HG03571 (cell line): ENCODE data around the gene ZNF83.
"Not testable (repeated sequence)": the region's sequence is repeated elsewhere in the genome, so short reads cannot be mapped to it uniquely, and the experiment has no call there.

Experiments used
- ATAC-seq: cut with Tn5 transposase; IDR thresholded peaks from one replicate; pipeline ENCODE4 v1.9.1; 2021; ENCODE audit not compliant: unreplicated experiment

The ZNF83 gene

GRCh38 chr19:52637718-52638585 lies at the start of gene ZNF83:
ZNF83 (minus strand) TSS chr19:52638355.
- ATAC-seq = peak; percentile 86

- ATAC-seq = no peak
Measured at GRCh38 chr19:52687684-52688083, 49.5 kb upstream of the ZNF83 start.

GRCh38 chr19:52685811-52686210 lies 47.7 kb upstream of the ZNF83 start:
- ATAC-seq = no peak

GRCh38 chr19:52681216-52681615 lies 43.1 kb upstream of the ZNF83 start:
- ATAC-seq = not testable (repeated sequence)

GRCh38 chr19:52679598-52679997 lies 41.4 kb upstream of the ZNF83 start:
- no peak for ATAC-seq

- not testable (repeated sequence) for ATAC-seq
Measured at GRCh38 chr19:52675239-52675638, 37.1 kb upstream of the ZNF83 start.

- ATAC-seq = no peak
Measured at GRCh38 chr19:52673014-52673413, 34.9 kb upstream of the ZNF83 start.

- ATAC-seq = no peak
Measured at GRCh38 chr19:52670046-52670445, 31.9 kb upstream of the ZNF83 start.

GRCh38 chr19:52669586-52669985 lies 31.4 kb upstream of the ZNF83 start:
- no peak for ATAC-seq

- no peak for ATAC-seq
Measured at GRCh38 chr19:52667972-52668371, 29.8 kb upstream of the ZNF83 start.

GRCh38 chr19:52666506-52666905 lies 28.4 kb upstream of the ZNF83 start:
- ATAC-seq = no peak

GRCh38 chr19:52665529-52665928 lies 27.4 kb upstream of the ZNF83 start:
- ATAC-seq = no peak

- ATAC-seq = no peak
Measured at GRCh38 chr19:52665027-52665426, 26.9 kb upstream of the ZNF83 start.

- no peak for ATAC-seq
Measured at GRCh38 chr19:52664461-52664860, 26.3 kb upstream of the ZNF83 start.

GRCh38 chr19:52662631-52663030 lies 24.5 kb upstream of the ZNF83 start:
- no peak for ATAC-seq

- no peak for ATAC-seq
Measured at GRCh38 chr19:52660981-52661380, 22.8 kb upstream of the ZNF83 start.

- ATAC-seq = no peak
Measured at GRCh38 chr19:52659013-52659412, 20.9 kb upstream of the ZNF83 start.

- no peak for ATAC-seq
Measured at GRCh38 chr19:52658595-52658994, 20.4 kb upstream of the ZNF83 start.

- ATAC-seq = no peak
Measured at GRCh38 chr19:52653161-52653560, 15.0 kb upstream of the ZNF83 start.

- no peak for ATAC-seq
Measured at GRCh38 chr19:52651956-52652355, 13.8 kb upstream of the ZNF83 start.

- ATAC-seq = no peak
Measured at GRCh38 chr19:52648336-52649016, 10.3 kb upstream of the ZNF83 start.

GRCh38 chr19:52646571-52647217 lies 8.5 kb upstream of the ZNF83 start:
- no peak for ATAC-seq
